H1 (cell line): Measurements from ENCODE around the gene PRRT1B. TPM values are rescaled to one million over a fixed set of nuclear protein-coding genes. Genes with fewer than 3 reads are reported as not detected.

Source experiments
- CTCF ChIA-PET: fragments of 300-600 bp; sonication (Branson Sonifier 250); formaldehyde crosslinking; loops from one replicate; lab custom pipeline; 2021; ENCODE audit not compliant: partially characterized antibody; lab: Charles Lee
- POLR2A ChIA-PET: fragments of 300-600 bp; sonication (Branson Sonifier 250); formaldehyde crosslinking; loops from one replicate; lab custom pipeline; 2021; ENCODE audit warnings: inconsistent platforms; ENCODE audit not compliant: partially characterized antibody; lab: Charles Lee
- DNase-seq, 2 experiments: peaks; one replicate each; pipeline versions ENCODE4 v3.0.0 to v3.0.0-alpha.2; 2010 to 2022; ENCODE audit warnings: low spot score in 2 of 2, low read depth in 1 of 2, mixed read lengths in 1 of 2
- FAIRE-seq: peaks from 2 replicates; lab custom pipeline; 2011; peaks lifted over from hg19 to GRCh38; lab: Jason Lieb, UNC
- H2AFZ ChIP-seq: 2 replicates; pipeline ENCODE4 v1.8.1; 2012; ENCODE audit warnings: low read length, inconsistent platforms
- H2AK5ac ChIP-seq: 2 replicates; pipeline ENCODE4 v1.6.1; 2013; ENCODE audit warnings: low read depth, low read length
- H2BK120ac ChIP-seq: replicated peaks from 2 replicates; pipeline ENCODE3; 2013; ENCODE audit warnings: low read depth, low read length, inconsistent platforms
- H2BK12ac ChIP-seq: 2 replicates; pipeline ENCODE4 v1.6.1; 2013; ENCODE audit warnings: low read depth, low read length
- H2BK15ac ChIP-seq: 2 replicates; pipeline ENCODE4 v1.6.1; 2013; ENCODE audit warnings: low read length
- H2BK20ac ChIP-seq: 2 replicates; pipeline ENCODE4 v1.6.1; 2013; ENCODE audit warnings: low read length
- H2BK5ac ChIP-seq: 2 replicates; pipeline ENCODE4 v1.6.1; 2013; ENCODE audit warnings: low read depth, low read length
- H3K14ac ChIP-seq: 2 replicates; pipeline ENCODE4 v1.6.1; 2013; ENCODE audit warnings: inconsistent platforms; ENCODE audit not compliant: insufficient read length
- H3K18ac ChIP-seq: 2 replicates; pipeline ENCODE4 v1.6.1; 2013; ENCODE audit warnings: low read length; ENCODE audit errors: extremely low read depth
- H3K23ac ChIP-seq: 2 replicates; pipeline ENCODE4 v1.6.1; 2013; ENCODE audit warnings: inconsistent platforms; ENCODE audit not compliant: insufficient read length
- H3K23me2 ChIP-seq: 2 replicates; pipeline ENCODE4 v1.6.1; 2013; ENCODE audit warnings: low read depth, low read length
- H3K27ac ChIP-seq: 2 replicates; pipeline ENCODE4 v1.6.1; 2011; ENCODE audit warnings: low read depth, low read length, inconsistent platforms
- H3K27me3 ChIP-seq, 4 experiments: replicated peaks in 1 of 4; 1 replicate in 1 of 4; 2 replicates in 3 of 4; pipeline versions ENCODE4 v1.6.1 to v1.8.1; 2011 to 2013; ENCODE audit warnings: low read length in 3 of 4, mild to moderate bottlenecking in 3 of 4, inconsistent platforms in 2 of 4, mixed read lengths in 2 of 4, moderate library complexity in 1 of 4; ENCODE audit not compliant: control insufficient read depth in 3 of 4, insufficient read depth in 3 of 4; ENCODE audit errors: extremely low read depth in 1 of 4
- H3K36me3 ChIP-seq, 4 experiments: 2 replicates each; pipeline versions ENCODE4 v1.6.1 to v1.8.1; 2011 to 2013; ENCODE audit warnings: mild to moderate bottlenecking in 4 of 4, low read length in 3 of 4, moderate library complexity in 2 of 4, control low read depth in 1 of 4, inconsistent platforms in 1 of 4; ENCODE audit not compliant: insufficient read depth in 4 of 4, control insufficient read depth in 2 of 4
- H3K4ac ChIP-seq: replicated peaks from 2 replicates; pipeline ENCODE3; 2013; ENCODE audit warnings: low read length, low read depth, mixed read lengths, inconsistent platforms; ENCODE audit not compliant: insufficient read length
- H3K4me1 ChIP-seq, 4 experiments: replicated peaks in 1 of 4; 1 replicate in 1 of 4; 2 replicates in 3 of 4; pipeline versions ENCODE4 v1.6.1 to v1.8.1; 2011 to 2013; ENCODE audit warnings: low read length in 3 of 4, inconsistent platforms in 2 of 4, mixed read lengths in 1 of 4; ENCODE audit not compliant: insufficient read depth in 4 of 4, control insufficient read depth in 3 of 4
- H3K4me2 ChIP-seq, 2 experiments: 2 replicates each; pipeline versions ENCODE4 v1.6.1 to v1.8.1; 2011 to 2013; ENCODE audit warnings: low read depth in 2 of 2, low read length in 2 of 2, control low read depth in 1 of 2, inconsistent platforms in 1 of 2, mild to moderate bottlenecking in 1 of 2; ENCODE audit not compliant: insufficient read depth in 1 of 2
- H3K4me3 ChIP-seq, 4 experiments: fragments of 200-600, 300-600 bp in 1 of 4; sonication (generic), shearing (Covaris generic), sonication (Bioruptor Twin) in 1 of 4; 2 replicates each; pipeline versions ENCODE4 v1.5.1 to v1.8.1; 2011 to 2016; ENCODE audit warnings: low read length in 4 of 4, low read depth in 3 of 4, control low read depth in 2 of 4, inconsistent platforms in 2 of 4, mild to moderate bottlenecking in 2 of 4, mixed read lengths in 1 of 4, moderate library complexity in 1 of 4; ENCODE audit not compliant: insufficient read depth in 2 of 4; ENCODE audit errors: extremely low read depth in 1 of 4
- H3K56ac ChIP-seq: replicated peaks from 2 replicates; pipeline ENCODE3; 2013; ENCODE audit warnings: low read depth, mild to moderate bottlenecking, mixed read lengths, low read length, inconsistent platforms; ENCODE audit not compliant: insufficient read length
- H3K79me1 ChIP-seq: 2 replicates; pipeline ENCODE4 v1.6.1; 2013; ENCODE audit warnings: low read depth, low read length, control low read depth
- H3K79me2 ChIP-seq, 2 experiments: 2 replicates each; pipeline versions ENCODE4 v1.6.1 to v1.8.1; 2012 to 2013; ENCODE audit warnings: low read length in 2 of 2, mild to moderate bottlenecking in 2 of 2, inconsistent platforms in 1 of 2; ENCODE audit not compliant: insufficient read depth in 2 of 2, control insufficient read depth in 1 of 2
- H3K9ac ChIP-seq, 4 experiments: replicated peaks in 1 of 4; 1 replicate in 1 of 4; 2 replicates in 3 of 4; pipeline versions ENCODE4 v1.6.1 to v1.8.1; 2011 to 2013; ENCODE audit warnings: low read depth in 3 of 4, low read length in 3 of 4, control low read depth in 2 of 4, mild to moderate bottlenecking in 2 of 4, moderate library complexity in 2 of 4, inconsistent platforms in 1 of 4; ENCODE audit errors: extremely low read depth in 1 of 4
- H3K9me3 ChIP-seq, 2 experiments: 2 replicates each; pipeline versions ENCODE4 v1.6.1 to v1.8.1; 2012 to 2013; ENCODE audit warnings: mild to moderate bottlenecking in 2 of 2, moderate library complexity in 2 of 2, control low read depth in 1 of 2, inconsistent platforms in 1 of 2, low read depth in 1 of 2, low read length in 1 of 2, mixed read lengths in 1 of 2; ENCODE audit not compliant: insufficient read depth in 2 of 2
- H4K20me1 ChIP-seq, 2 experiments: replicated peaks in 1 of 2; 2 replicates each; pipeline versions ENCODE3 to v1.8.1; 2011 to 2013; ENCODE audit warnings: inconsistent platforms in 2 of 2, low read length in 2 of 2, mild to moderate bottlenecking in 1 of 2; ENCODE audit not compliant: insufficient read depth in 2 of 2, control insufficient read depth in 1 of 2
- H4K5ac ChIP-seq: 2 replicates; pipeline ENCODE4 v1.6.1; 2013; ENCODE audit warnings: low read length, low read depth, mixed read lengths, inconsistent platforms; ENCODE audit not compliant: insufficient read length
- H4K8ac ChIP-seq: 2 replicates; pipeline ENCODE4 v1.8.0; 2013; ENCODE audit warnings: mild to moderate bottlenecking, moderate library complexity, low read length, inconsistent platforms; ENCODE audit not compliant: insufficient read depth; ENCODE audit errors: extremely low read depth
- H4K91ac ChIP-seq: replicated peaks from 2 replicates; pipeline ENCODE3; 2013; ENCODE audit warnings: low read length, mixed read lengths, inconsistent platforms; ENCODE audit not compliant: insufficient read length
- ATF3 ChIP-seq: IDR thresholded peaks from 2 replicates; pipeline ENCODE4 v1.6.1; 2011; ENCODE audit warnings: low read depth, mild to moderate bottlenecking, low read length; ENCODE audit not compliant: insufficient read depth
- BACH1 ChIP-seq: IDR thresholded peaks from 2 replicates; pipeline ENCODE4 v1.6.1; 2012; ENCODE audit warnings: low read length, improper control_type of control experiment
- CTBP2 ChIP-seq: IDR thresholded peaks from 2 replicates; pipeline ENCODE4 v1.7.0; 2011; ENCODE audit warnings: borderline replicate concordance, mild to moderate bottlenecking, moderate library complexity, mixed read lengths, low read length; ENCODE audit not compliant: insufficient read depth, insufficient read length
- E2F6 ChIP-seq: IDR thresholded peaks from 2 replicates; pipeline ENCODE4 v1.6.1; 2012; ENCODE audit warnings: inconsistent platforms
- JUN ChIP-seq: IDR thresholded peaks from 2 replicates; pipeline ENCODE4 v1.6.1; 2011; ENCODE audit warnings: low read depth, mild to moderate bottlenecking, improper control_type of control experiment, low read length
- NANOG ChIP-seq: IDR thresholded peaks from 2 replicates; pipeline ENCODE4 v1.6.1; 2011; ENCODE audit warnings: low read length, low read depth, mild to moderate bottlenecking, inconsistent platforms; ENCODE audit not compliant: insufficient read depth, poor library complexity, severe bottlenecking
- POLR2AphosphoS5 ChIP-seq: IDR thresholded peaks from 2 replicates; pipeline ENCODE4 v1.6.1; 2011; ENCODE audit warnings: low read depth, low read length
- RBBP5 ChIP-seq: IDR thresholded peaks from 2 replicates; pipeline ENCODE4 v1.7.1; 2012; ENCODE audit warnings: low read depth, mild to moderate bottlenecking, inconsistent platforms, low read length, moderate library complexity, borderline replicate concordance
- SIX5 ChIP-seq: IDR thresholded peaks from 2 replicates; pipeline ENCODE4 v1.6.1; 2011; ENCODE audit warnings: mild to moderate bottlenecking, low read depth, low read length
- SP1 ChIP-seq: IDR thresholded peaks from 2 replicates; pipeline ENCODE4 v1.6.1; 2011; ENCODE audit warnings: low read depth, low read length
- SP2 ChIP-seq: IDR thresholded peaks from 2 replicates; pipeline ENCODE4 v1.6.1; 2012; ENCODE audit warnings: mild to moderate bottlenecking, low read length, inconsistent platforms
- SUZ12 ChIP-seq: fragments of 200-600 bp; sonication (generic); IDR thresholded peaks from 2 replicates; pipeline ENCODE4 v1.6.1; 2012; ENCODE audit warnings: mild to moderate bottlenecking, inconsistent platforms, low read length, moderate library complexity, mixed read lengths
- TEAD4 ChIP-seq: IDR thresholded peaks from 2 replicates; pipeline ENCODE4 v1.6.1; 2012; ENCODE audit warnings: low read depth, low read length, inconsistent platforms, mixed read lengths
- YY1 ChIP-seq: IDR thresholded peaks from 2 replicates; pipeline ENCODE4 v1.6.1; 2011; ENCODE audit warnings: low read depth, mild to moderate bottlenecking, low read length
- WGBS, 2 experiments: shearing (Covaris generic) in 1 of 2; methylation state at CpG; one replicate each; pipeline versions ENCODE4 v1.1.6 to v1.1.7; 2013 to 2015; ENCODE audit warnings: low lambda C conversion rate in 2 of 2, mixed read lengths in 2 of 2, inconsistent platforms in 1 of 2, low coverage in 1 of 2, missing lambda C conversion rate in 1 of 2; ENCODE audit not compliant: insufficient replicate concordance in 2 of 2, insufficient coverage in 1 of 2, insufficient read length in 1 of 2; ENCODE audit errors: extremely low coverage in 1 of 2, missing lambda C conversion rate in 1 of 2; 5-methylcytosine and 5-hydroxymethylcytosine counted together
- polyA plus RNA-seq, 7 experiments: library from polyadenylated mRNA; depleted of rRNA in 3 of 7; stranded (reverse) in 5 of 7; unstranded in 2 of 7; fragments of >200 nt in 5 of 7; fragments of 200-250 nt in 2 of 7; gene quantifications; 1 replicate in 5 of 7; 2 replicates in 1 of 7; 4 replicates in 1 of 7; pipeline versions ENCODE4 v1.2.1 to v1.2.3, GENCODE V29; 2011 to 2013; ENCODE audit warnings: missing spikeins in 2 of 7, mixed read lengths in 2 of 7
- total RNA-seq: library from RNA; stranded (reverse); fragmentation: NEBNext Ultra II Directional; extraction: Animal tissue kit (Norgen Biotek cat#: 25700); gene quantifications from 2 replicates; pipeline ENCODE4 v1.2.1, GENCODE V29; 2021

The PRRT1B gene
- total and polyA plus RNA-seq, 2 of the 8 experiments (the other 6 are each of a cell fraction or from before 2014, with no cell fraction given) = 0.30 to 1.2 TPM

GRCh38 chr9:131591845-131592208 is 46.5 kb downstream of the PRRT1B start:
- no peak overlapping the region for H3K23ac ChIP-seq
- H3K4ac ChIP-seq = no peak overlapping the region
- H4K8ac ChIP-seq = no peak overlapping the region
- no peak overlapping the region for H2BK12ac ChIP-seq
- H3K9me3 ChIP-seq = no peaks in the 10 kb centered on the region
- H4K20me1 ChIP-seq = peaks cover 2 to 5% of the 10 kb centered on the region in 2 experiments
- H3K14ac ChIP-seq = no peak overlapping the region
- H4K5ac ChIP-seq = no peak overlapping the region
- H2BK120ac ChIP-seq = no peak overlapping the region
- no peak overlapping the region for H3K18ac ChIP-seq
- 87% methylated on average over 6 of the region's 6 CpGs; no CpG with 5 or more reads in 1 of the 2 experiments for WGBS, 2 experiments
- 0 out of 2 replicates have a peak overlapping the region, but pooled peaks have one; percentile 44 for H2BK5ac ChIP-seq
- H3K79me1 ChIP-seq = no peaks in the 10 kb centered on the region
- no peaks in the 10 kb centered on the region for H3K4me1 ChIP-seq
- no peak overlapping the region for H4K91ac ChIP-seq
- H3K27ac ChIP-seq = no peak overlapping the region
- no peak overlapping the region for H3K4me3 ChIP-seq
- FAIRE-seq (no peak), DNase-seq (no peak)
- no peak overlapping the region for H3K9ac ChIP-seq
- H2BK15ac ChIP-seq = no peak overlapping the region
- H3K27me3 ChIP-seq = no peaks in the 10 kb centered on the region
- no peak overlapping the region for H3K56ac ChIP-seq
- H2AK5ac ChIP-seq = no peak overlapping the region
- POLR2A ChIA-PET = interaction anchor here (1.1 to 1.3 kb wide), 4 partner anchors 17 to 163 kb away, joined by 3 read pairs; partner anchors contain the start of gene PRRT1B
- H3K36me3 ChIP-seq = peaks cover 3 to 5% (median 5%) of the 10 kb centered on the region in 4 experiments; a peak in 7 of 8 replicates
- TF ChIP-seq BACH1 (no peak), YY1 (no peak), CTBP2 (no peak), SUZ12 (no peak), E2F6 (no peak), SIX5 (no peak), SP1 (no peak), POLR2AphosphoS5 (no peak), ATF3 (no peak), JUN (no peak), TEAD4 (no peak), SP2 (no peak), RBBP5 (no peak), NANOG (no peak)
- TF ChIP-seq, all 59 proteins: peak for 0
- Histone ChIP-seq H2AFZ (no peak overlapping the region), H3K4me2 (no peak overlapping the region), H3K23me2 (no peaks in the 10 kb centered on the region), H2BK20ac (no peak overlapping the region), H3K79me2 (no peaks in the 10 kb centered on the region)
- CTCF ChIA-PET = interaction anchor here (0.6 to 5.8 kb wide), 37 partner anchors 11 to 1203 kb away, joined by 3 to 82 read pairs (median 4); partner anchors contain the start of gene RAPGEF1
